A673 (cell line): Measurements from ENCODE around the gene CUEDC2.

Source experiments
- CTCF ChIP-seq: fragments of 300-800, 200-600 bp; sonication (generic); conservative IDR thresholded peaks from 2 replicates; pipeline ENCODE4 v1.5.1; 2017; ENCODE audit warnings: low read depth, mild to moderate bottlenecking, antibody characterized with exemption, low read length, moderate library complexity, mixed read lengths
- EZH2 ChIP-seq: fragments of 200-600 bp; sonication (generic); IDR thresholded peaks from 2 replicates; pipeline ENCODE4 v1.6.1; 2017; ENCODE audit warnings: borderline replicate concordance, low read depth, mild to moderate bottlenecking, mixed read lengths, antibody characterized with exemption, low read length; ENCODE audit not compliant: poor library complexity, severe bottlenecking

DNA sequence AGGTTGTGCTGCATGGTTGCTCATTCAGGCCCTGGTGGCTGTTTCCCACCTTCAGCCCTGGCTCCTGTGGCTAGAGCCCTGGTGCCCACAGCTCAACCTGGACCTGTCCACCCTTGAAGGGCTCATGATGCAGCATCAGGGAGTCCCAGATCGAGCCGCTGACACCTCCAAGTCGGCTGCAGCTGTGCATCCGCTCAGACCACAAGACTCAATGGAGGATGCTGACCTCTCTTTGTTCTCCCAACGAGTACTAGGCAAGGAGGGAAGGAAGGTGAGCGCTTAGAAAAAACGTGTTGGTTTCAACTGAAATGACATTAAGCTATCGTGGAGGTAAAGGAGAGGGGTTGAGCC lies 28.4 kb upstream of the CUEDC2 start:
- TF ChIP-seq CTCF: no peak
- no peak for TF ChIP-seq EZH2
